Left colon (tissue), 2 donors: ENCODE data around the gene ZNRD2. TPM values are rescaled to one million over a fixed set of nuclear protein-coding genes. Genes with fewer than 3 reads are reported as not detected.
"Not testable (repeated sequence)": the region's sequence is repeated elsewhere in the genome, so short reads cannot be mapped to it uniquely, and the experiment has no call there.

Source experiments
- ATAC-seq: fragments of 200-7000 bp; cut with Tn5 transposase; one replicate; pipeline ENCODE4 v1.9.1; 2020; ENCODE audit warnings: mild to moderate bottlenecking, moderate library complexity
- DNase-seq, 2 donors: peaks; one replicate each; pipeline ENCODE4 v3.0.0-alpha.2; 2020
- intact Hi-C, 2 donors: fragments of 100-400 bp; cut with DNase I in 1 of 2; cut with micrococcal nuclease in 1 of 2; formaldehyde crosslinking; loops; one replicate each; pipeline versions ENCODE4 v1.11.2 to v1.14.0; 2022; cut with DNase I, micrococcal nuclease
- total RNA-seq, 2 donors: library from RNA; stranded (reverse); fragmentation: NEBNext Ultra II Directional; extraction: Animal tissue kit (Norgen Biotek cat#: 25700); gene quantifications; one replicate each; pipeline ENCODE4 v1.2.1, GENCODE V29; 2021
- donor health status: DM: no; HTN: no; CAD: no.
- donor health status: DM: yes; HTN: yes; CAD: no.

Gene ZNRD2
- total RNA-seq, 2 donors from 2014 or later, result 15.4 to 18.5 TPM

- intact Hi-C loops, result loop anchor here in 1 of 2 donors (10.0 kb wide), 1 partner anchor 60 kb away; no protein-coding TSS in a partner anchor
- DNase-seq, ATAC-seq: not testable (repeated sequence)
These were observed 5.3 kb upstream of the ZNRD2 start for GRCh38 chr11:65564879-65565559.

GRCh38 chr11:65565624-65566453 is 4.4 kb upstream of the ZNRD2 start:
- DNase-seq, result no peak
- intact Hi-C loops, result loop anchor here in 1 of 2 donors (10.0 kb wide), 1 partner anchor 59 kb away; no protein-coding TSS in a partner anchor
- no peak for ATAC-seq

- intact Hi-C loops, result loop anchor here in 1 of 2 donors (10.0 kb wide), 1 partner anchor 55 kb away; no protein-coding TSS in a partner anchor
- DNase-seq (no peak), ATAC-seq (peak; percentile 13)
These were observed 909 bp upstream of the ZNRD2 start for GRCh38 chr11:65569164-65569972.

DNA sequence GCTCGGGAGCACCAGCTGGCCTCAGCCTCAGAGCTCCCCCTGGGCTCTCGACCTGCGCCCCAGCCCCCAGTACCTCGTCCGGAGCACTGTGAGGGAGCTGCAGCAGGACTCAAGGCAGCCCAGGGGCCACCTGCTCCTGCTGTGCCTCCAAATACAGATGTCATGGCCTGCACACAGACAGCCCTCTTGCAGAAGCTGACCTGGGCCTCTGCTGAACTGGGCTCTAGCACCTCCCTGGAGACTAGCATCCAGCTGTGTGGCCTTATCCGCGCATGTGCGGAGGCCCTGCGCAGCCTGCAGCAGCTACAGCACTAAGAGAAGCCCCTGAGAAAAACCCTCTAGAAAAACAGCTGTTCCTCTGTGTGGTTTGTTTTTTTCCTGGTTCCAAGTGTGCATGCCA is 1.1 kb downstream of the ZNRD2 start:
- ATAC-seq, result no peak
- DNase-seq, result no peak
- intact Hi-C loops, result no loop called here

- ATAC-seq (no peak), DNase-seq (peak in 1 of 2 donors; percentile 53)
- intact Hi-C loops, result no loop called here
These were observed 1.7 kb downstream of the ZNRD2 start for GRCh38 chr11:65571940-65572339.

DNA sequence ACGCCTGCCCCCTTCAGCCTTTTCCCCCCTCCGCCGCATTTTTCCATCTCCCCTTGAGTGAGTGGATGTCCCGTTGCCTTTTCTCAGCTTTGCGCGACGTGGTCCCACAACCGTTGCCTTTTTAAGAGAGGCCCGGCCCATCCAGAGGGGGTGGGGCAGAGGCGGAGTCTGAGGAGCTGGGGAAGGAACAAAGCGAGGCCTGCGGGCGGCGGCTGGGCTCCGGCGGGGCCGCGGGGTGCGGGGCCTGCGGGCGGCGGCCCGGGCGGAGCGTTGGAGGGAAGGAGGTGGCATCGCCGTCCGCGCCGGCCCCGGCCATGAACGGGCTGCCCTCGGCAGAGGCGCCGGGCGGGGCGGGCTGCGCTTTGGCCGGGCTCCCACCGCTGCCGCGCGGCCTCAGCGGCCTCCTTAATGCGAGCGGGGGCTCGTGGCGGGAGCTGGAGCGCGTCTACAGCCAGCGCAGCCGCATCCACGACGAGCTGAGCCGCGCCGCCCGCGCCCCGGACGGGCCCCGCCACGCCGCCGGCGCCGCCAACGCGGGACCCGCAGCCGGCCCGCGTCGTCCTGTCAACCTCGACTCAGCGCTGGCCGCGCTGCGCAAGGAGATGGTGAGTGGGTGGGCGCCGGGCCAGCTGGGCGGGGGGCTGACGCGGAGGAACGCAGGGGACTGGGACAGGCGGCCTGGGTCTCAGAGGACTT is 2.2 kb downstream of the ZNRD2 start, which contains the start of gene FAM89B:
TSS of gene FAM89B (plus strand) at position 183 of the 696 bp plus-strand sequence. CDS start at position 315, 132 bp downstream.
- ATAC-seq (peak; percentile 38), DNase-seq (peak; percentile 94 to 96)
- intact Hi-C loops, result no loop called here

- DNase-seq, result peak in 1 of 2 donors; percentile 51
- ATAC-seq, result no peak
- intact Hi-C loops, result no loop called here
These were observed 3.3 kb downstream of the ZNRD2 start for GRCh38 chr11:65573391-65574079.

GRCh38 chr11:65574109-65574810 is 4.0 kb downstream of the ZNRD2 start:
- DNase-seq, result peak; percentile 88 to 92
- peak; percentile 39 for ATAC-seq
- intact Hi-C loops, result no loop called here

GRCh38 chr11:65574811-65575567 is 4.7 kb downstream of the ZNRD2 start:
- intact Hi-C loops, result no loop called here
- DNase-seq (peak; percentile 64 to 86), ATAC-seq (peak; percentile 19)

GRCh38 chr11:65575568-65576231 is 5.4 kb downstream of the ZNRD2 start, which contains the start of gene EHBP1L1:
TSS of gene EHBP1L1 (plus strand) at chr11:65576053. CDS start at chr11:65576303, 250 bp downstream.
- peak; percentile 47 for ATAC-seq
- intact Hi-C loops, result no loop called here
- DNase-seq, result peak; percentile 81 to 84

DNA sequence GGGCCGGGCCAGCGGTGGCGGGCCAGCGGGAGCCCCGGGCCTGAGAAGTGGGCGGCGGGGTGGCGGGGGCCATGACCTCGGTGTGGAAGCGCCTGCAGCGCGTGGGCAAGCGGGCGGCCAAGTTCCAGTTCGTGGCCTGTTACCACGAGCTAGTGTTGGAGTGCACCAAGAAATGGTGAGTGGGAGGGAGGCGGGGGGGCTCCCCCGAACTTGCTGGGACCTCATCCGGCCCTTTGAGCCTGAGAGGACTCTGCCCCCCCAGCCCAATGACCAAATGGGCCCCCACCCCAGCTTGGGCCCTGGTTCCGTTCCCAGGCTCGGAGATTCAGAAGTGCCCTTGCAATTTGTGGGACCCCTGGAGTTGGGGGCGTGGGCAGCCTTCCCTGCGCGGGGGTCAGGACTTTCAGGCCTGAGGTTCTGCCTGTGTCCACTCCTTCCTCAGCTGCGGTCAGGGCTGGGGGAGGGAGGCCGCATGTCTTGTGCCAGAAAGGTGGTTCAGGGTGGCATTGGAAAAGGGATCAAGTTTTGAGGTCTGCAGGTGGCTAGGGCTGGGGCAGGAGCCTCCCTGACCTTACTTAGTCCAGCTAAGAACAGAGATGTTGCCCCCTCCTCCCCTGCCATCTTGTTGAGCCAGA is 6.1 kb downstream of the ZNRD2 start:
- no peak for ATAC-seq
- intact Hi-C loops, result no loop called here

GRCh38 chr11:65576867-65577755 is 6.8 kb downstream of the ZNRD2 start:
- peak; percentile 51 for ATAC-seq
- peak; percentile 74 to 85 for DNase-seq
- intact Hi-C loops, result no loop called here

More for the DNA sequence above, 6.1 kb downstream of the ZNRD2 start:
- peak in 1 of 2 donors; percentile 67 for DNase-seq

- ATAC-seq, result no peak
These were observed 7.5 kb downstream of the ZNRD2 start for GRCh38 chr11:65577756-65578109.

GRCh38 chr11:65578134-65578533 is 7.9 kb downstream of the ZNRD2 start:
- ATAC-seq (no peak), DNase-seq (no peak)
- intact Hi-C loops, result no loop called here

More at GRCh38 chr11:65577756-65578109, 7.5 kb downstream of the ZNRD2 start:
- intact Hi-C loops, result no loop called here
- DNase-seq, result no peak
